GM18508 (cell line): ENCODE data around the gene ALLC.
"Not testable (repeated sequence)": the region's sequence is repeated elsewhere in the genome, so short reads cannot be mapped to it uniquely, and the experiment has no call there.

ENCODE experiments used
- ATAC-seq: cut with Tn5 transposase; IDR thresholded peaks from one replicate; pipeline ENCODE4 v1.9.1; 2021; ENCODE audit warnings: moderate number of reproducible peaks; ENCODE audit not compliant: insufficient read depth, unreplicated experiment

ALLC gene

GRCh38 chr2:3657881-3658280 lies at the start of gene ALLC:
ALLC (plus strand) TSS chr2:3658200; CDS start chr2:3671158, 12,958 bp downstream.
- ATAC-seq: no peak

DNA sequence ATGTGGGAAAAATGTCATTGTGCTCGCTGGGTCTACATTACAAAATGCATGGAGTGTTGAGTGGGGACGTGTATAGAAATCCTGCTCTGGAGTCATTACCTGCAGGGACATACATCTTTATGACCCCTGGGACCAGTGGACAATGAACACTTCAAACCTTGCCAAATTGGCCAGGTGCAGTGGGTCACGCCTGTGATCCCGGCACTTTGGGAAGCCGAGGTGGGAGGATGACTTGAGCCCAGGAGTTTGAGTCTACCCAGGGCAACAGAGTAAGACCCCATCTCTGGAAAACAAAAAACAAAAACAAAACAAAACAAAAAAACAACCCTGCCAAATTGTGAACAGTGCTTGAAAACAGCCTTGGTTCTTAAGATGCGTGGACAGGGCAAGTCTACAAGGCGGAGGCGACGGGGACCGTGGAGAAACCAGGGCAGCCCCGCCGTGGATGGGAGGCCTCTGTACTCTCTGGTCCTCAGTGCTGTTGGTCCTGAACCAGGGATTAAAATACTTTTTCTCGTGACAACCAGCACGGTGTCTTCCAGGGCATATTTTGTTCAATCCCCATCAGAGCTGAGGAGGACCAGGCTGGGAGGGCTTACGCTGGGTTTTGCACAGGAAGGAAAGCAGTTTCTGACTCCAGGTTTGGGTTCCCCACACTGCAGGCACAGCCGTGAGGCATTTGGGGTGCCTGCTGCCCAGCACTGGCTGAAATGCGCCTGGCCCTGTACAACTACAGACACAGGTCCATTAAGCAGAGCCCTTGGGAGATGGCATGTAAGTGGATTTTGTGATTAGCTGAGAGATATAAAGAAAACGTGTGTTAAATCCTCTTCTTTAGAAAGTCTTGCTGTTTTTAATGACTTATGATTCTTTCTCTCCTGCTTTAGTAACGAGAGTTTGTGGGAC lies 49.4 kb upstream of the ALLC start:
- ATAC-seq: no peak

DNA sequence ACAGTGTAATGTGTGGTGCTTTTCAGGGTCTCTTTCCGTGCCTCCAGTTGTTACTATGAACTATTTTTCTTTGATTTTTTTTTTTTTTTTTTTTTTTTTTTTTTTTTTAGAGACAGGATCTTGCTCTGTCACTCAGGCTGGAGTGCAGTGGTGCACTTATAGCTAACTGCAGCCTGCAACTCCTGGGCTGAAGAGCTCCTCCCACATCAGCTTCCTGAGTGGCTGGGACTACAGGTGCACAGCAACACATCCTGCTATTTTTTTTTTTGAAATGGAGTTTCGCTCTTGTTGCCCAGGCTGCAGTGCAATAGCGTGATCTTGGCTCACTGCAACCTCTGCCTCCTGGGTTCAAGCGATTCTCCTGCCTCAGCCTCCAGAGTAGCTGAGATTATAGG lies 48.7 kb upstream of the ALLC start:
- ATAC-seq: not testable (repeated sequence)

- ATAC-seq: no peak
These were observed 47.6 kb upstream of the ALLC start for GRCh38 chr2:3610415-3610814.

- no peak for ATAC-seq
These were observed 47.0 kb upstream of the ALLC start for GRCh38 chr2:3610881-3611505.

- no peak for ATAC-seq
These were observed 46.4 kb upstream of the ALLC start for GRCh38 chr2:3611589-3611988.

- no peak for ATAC-seq
These were observed 45.1 kb upstream of the ALLC start for GRCh38 chr2:3612639-3613523.

DNA sequence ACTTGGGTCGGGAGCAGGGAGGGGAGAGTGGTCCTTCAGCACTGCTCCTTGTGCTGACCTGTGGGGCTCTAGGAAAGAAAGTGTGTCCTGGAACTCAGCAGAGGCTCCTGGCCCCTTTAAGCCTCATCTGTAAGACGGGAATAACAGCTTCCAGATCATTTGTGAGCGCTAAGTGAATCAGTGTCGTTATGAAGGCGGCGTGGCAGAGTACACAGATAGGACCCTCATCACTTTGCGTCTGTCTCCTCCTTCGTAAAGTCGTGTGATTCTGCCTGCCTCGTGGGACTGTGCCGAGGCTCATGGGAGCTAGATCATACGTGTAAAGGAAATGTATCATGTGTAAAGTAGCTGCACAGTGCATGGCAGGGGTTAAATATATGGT lies 44.5 kb upstream of the ALLC start:
- no peak for ATAC-seq

DNA sequence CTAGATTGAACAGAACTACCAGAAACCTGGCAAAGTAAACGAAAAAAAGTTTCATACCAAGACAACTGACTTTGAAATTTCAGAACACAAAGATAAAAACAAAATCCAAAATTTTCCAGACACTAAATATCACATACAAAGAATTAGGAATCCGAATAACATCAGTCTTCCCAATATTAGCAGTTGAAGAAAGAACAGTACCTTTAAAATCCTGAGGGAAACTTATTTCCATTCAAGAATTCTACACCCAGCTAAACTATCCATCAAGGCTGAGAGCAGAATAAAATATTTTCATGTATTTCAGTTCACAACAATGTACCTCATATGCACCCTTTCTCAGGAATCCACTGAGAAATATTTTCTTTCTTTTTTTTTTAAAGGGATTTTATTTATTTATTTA lies 43.3 kb upstream of the ALLC start:
- not testable (repeated sequence) for ATAC-seq

DNA sequence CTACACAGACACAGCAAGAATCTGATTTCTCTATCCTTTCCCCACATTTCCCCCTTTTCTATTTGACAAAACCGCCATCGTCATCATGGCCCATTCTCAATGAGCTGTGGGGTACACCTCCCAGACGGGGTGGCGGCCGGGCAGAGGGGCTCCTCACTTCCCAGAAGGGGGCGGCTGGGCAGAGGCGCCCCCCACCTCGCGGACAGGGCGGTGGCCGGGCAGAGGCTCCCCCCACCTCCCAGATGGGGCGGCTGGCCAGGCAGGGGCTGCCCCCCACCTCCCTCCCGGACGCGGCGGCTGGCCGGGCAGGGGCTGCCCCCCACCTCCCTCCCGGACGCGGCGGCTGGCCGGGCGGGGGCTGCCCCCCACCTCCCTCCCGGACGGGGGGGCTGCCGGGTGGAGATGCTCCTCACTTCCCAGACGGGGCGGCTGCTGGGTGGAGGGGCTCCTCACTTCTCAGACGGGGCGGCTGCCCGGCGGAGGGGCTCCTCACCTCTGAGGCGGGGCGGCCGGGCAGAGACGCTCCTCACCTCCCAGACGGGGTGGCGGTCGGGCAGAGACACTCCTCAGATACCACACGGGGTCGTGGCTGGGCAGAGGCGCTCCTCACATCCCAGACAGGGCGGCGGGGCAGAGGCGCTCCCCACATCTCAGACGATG lies 42.3 kb upstream of the ALLC start:
- not testable (repeated sequence) for ATAC-seq

DNA sequence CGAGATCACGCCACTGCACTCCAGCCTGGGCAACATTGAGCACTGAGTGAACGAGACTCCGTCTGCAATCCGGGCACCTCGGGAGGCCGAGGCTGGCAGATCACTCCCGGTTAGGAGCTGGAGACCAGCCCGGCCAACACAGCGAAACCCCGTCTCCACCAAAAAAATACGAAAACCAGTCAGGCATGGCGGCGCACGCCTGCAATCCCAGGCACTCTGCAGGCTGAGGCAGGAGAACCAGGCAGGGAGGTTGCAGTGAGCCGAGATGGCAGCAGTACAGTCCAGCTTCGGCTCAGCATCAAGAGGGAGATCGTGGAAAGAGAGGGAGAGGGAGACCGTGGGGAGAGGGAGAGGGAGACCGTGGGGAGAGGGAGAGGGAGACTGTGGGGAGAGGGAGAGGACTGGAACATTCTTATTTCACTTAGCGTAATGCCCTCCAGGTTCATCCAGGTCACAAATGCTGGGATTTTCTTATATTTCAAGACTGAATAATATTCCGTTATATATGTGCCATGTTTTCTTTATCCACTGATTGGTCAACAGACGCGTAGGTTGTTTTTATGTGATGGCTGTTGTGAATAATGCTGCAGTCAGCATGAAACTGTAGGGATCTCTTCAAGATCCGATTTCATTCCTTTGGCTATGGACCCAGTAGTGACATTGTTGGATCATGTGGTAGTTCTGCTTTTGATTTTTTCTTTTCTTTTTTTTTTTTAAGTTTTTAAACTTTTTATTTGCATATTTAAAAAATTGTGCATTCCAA lies 41.4 kb upstream of the ALLC start:
- not testable (repeated sequence) for ATAC-seq

DNA sequence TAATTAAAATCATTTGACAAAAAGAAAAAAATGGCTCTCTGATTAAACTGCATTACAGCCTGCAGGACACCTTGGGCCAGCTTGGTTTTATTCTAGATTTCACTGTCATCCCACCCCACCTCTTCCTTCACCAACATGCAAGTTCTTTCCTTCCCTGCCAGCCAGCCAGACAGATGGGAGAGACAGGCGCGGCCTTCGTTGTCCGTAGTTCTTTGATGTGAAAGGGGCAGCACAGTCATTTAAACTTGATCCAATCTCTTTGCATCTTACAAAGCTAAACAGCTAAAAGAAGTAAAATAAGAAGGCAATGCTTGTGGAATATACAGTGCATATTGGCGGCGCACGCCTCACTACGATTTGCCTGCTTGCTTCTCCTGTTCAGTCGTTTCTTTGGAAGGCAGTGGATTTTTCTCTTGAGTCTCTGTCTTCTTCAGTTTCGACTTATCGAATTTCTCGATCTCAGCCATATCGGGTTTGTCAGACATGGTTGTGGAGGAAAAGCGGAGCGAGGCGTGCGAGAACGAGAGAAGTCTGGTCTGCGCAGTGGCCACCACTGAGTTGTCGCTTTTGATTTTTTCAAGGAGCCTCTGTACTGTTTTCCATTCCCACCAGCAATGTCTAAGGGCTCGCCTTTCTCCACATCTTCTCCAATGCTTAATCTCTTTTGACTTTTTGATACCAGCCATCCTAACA lies 40.7 kb upstream of the ALLC start:
- no peak for ATAC-seq

DNA sequence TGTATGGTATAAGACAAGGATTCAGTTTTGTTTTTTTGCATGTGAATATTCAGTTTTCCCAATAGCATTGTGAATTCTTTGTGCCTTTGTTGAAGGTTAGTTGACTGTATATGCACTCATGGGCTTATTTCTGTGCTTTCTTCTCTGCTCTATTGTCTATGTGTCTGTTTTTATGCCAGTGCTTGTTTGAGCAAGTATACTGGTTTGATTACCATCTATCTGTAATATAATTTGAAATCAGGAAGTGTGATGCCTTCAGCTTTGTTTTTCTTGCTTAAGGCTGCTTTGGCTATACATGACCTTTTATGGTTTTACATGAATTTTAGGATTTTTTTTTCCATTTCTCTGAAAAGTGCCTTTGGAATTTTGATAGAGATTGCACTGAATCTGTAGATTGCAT lies 39.6 kb upstream of the ALLC start:
- no peak for ATAC-seq

- no peak for ATAC-seq
These were observed 39.0 kb upstream of the ALLC start for GRCh38 chr2:3619033-3619432.

- ATAC-seq: not testable (repeated sequence)
These were observed 38.3 kb upstream of the ALLC start for GRCh38 chr2:3619661-3620060.

DNA sequence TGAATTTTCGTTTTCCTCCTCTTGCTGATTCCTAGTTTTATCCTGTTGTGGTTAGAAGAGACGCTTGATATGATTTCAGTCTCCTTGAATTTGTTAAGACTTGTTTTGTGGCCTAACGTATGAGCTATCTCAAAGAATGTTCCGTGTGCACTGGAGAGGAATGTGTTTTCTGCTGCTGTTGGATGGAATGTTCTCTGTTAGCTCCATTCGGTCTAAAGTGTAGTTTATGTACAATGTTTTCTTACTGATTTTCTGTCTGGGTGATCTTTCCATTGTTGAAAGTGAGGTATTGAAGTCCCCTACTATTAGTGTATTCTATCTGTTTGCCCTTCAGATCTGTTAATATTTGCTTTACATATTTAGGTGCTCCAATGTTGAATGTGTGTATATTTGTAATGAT lies 37.2 kb upstream of the ALLC start:
- no peak for ATAC-seq

DNA sequence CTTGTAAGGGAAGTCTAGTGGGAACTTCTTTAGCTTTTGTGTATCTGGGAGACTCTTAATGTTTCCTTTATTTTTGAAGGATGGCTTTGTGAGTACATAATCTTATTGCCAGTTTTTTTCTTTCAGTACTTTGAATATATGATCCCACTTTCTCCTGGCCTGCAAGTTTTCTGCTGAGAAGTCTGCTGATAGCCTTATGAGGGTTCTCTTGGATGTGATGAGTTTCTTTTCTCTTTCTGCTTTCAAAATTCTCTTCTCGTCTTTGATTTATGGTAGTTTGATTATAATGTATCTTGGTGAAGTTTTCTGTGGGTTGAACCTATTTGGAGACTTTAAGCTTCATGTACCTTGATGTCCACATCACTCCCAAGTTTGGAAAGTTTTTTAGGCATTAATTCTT lies 35.0 kb upstream of the ALLC start:
- ATAC-seq: no peak

GRCh38 chr2:3624059-3624794 lies 33.8 kb upstream of the ALLC start:
- peak; percentile 63 for ATAC-seq
